RWPE1 (cell line): ENCODE results near the gene TRPC1.
"Not testable (repeated sequence)": the region's sequence is repeated elsewhere in the genome, so short reads cannot be mapped to it uniquely, and the experiment has no call there.

Experiments used
- CTCF ChIA-PET: fragments of 350-600 bp; sonication (Branson Sonifier 250); formaldehyde crosslinking; extraction: SDS; loops from one replicate; lab custom pipeline; 2021; lab: Yijun Ruan, JAX
- POLR2A ChIA-PET: fragments of 400-600 bp; formaldehyde crosslinking; extraction: SDS; loops from one replicate; lab custom pipeline; 2020; ENCODE audit warnings: antibody characterized with exemption; ENCODE audit not compliant: low non-redundant PET; lab: Yijun Ruan, JAX
- DNase-seq: peaks from one replicate; pipeline ENCODE4 v3.0.0; 2012; ENCODE audit warnings: low spot score
- H3K27ac ChIP-seq: fragments of 450-650 bp; 2 replicates; pipeline ENCODE4 v1.5.1; 2017
- CTCF ChIP-seq: fragments of 450-650 bp; conservative IDR thresholded peaks from 2 replicates; pipeline ENCODE4 v1.5.1; 2017; ENCODE audit warnings: low read depth, mild to moderate bottlenecking

TRPC1 gene

DNA sequence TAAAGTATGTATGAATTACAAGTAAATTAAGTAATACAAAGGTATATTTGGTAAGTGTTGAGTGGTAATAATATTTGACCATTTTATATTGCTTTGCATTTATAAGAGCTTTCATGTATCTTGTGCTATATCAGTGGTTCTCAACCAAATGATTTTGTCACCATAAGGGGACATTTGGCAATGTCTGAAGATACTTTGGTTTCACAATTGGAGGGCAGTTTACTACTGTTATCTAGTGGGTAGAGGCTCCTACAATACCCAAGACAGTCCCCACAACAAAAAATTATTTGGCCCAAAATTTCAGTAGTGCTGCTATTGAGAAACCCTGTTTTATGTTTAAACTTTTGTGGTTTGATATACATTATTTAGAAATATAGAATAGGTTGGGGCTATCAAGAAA is 14.6 kb downstream of the TRPC1 start:
- ChIA-PET POLR2A (no interaction called here), CTCF (no interaction called here)
- DNase-seq = no peak
- TF ChIP-seq CTCF = no peak
- no peak overlapping the region for H3K27ac ChIP-seq

GRCh38 chr3:142746646-142747045 is 22.8 kb downstream of the TRPC1 start:
- POLR2A ChIA-PET = interaction anchor here (0.7 kb wide), 1 partner anchor 25 kb away, joined by 3 read pairs; no protein-coding TSS in a partner anchor
- TF ChIP-seq CTCF = no peak
- DNase-seq = no peak
- CTCF ChIA-PET = no interaction called here
- H3K27ac ChIP-seq = no peak overlapping the region

DNA sequence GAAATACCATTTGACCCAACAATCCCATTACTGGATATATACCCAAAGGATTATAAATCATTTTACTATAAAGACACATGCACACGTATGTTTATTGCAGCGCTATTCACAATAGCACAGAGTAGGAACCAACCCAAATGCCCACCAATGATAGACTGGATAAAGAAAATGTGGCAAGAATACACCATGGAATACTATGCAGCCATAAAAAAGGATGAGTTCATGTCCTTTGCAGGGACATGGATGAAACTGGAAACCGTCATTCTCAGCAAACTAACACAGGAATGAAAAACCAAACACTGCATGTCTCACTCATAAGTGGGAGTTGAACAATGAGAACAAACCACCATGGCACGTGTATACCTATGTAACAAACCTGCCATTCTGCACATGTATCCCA is 26.7 kb downstream of the TRPC1 start:
- H3K27ac ChIP-seq, POLR2A ChIA-PET, DNase-seq, CTCF ChIA-PET: not testable (repeated sequence)

GRCh38 chr3:142752605-142753004 is 28.8 kb downstream of the TRPC1 start:
- CTCF ChIA-PET, H3K27ac ChIP-seq, DNase-seq, POLR2A ChIA-PET: not testable (repeated sequence)

DNA sequence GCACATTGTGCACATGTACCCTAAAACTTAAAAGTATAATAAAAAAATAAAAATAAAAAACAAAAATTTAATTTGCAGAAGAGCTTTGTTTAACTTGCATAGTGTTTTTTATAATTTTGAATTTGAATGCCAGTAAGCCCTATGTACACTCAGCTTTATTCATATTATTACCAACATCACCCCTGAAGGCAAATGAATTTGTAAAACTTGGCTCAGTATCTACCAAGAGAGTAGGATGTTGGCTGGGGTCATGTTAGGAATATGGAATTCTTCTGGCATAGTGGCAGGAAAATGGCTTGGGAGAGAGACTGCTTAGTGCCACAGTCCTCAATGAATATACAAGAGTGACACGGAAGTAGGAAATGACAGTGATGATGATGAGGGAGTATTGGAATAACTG is 30.7 kb downstream of the TRPC1 start:
- no peak for TF ChIP-seq CTCF
- no peak overlapping the region for H3K27ac ChIP-seq
- ChIA-PET POLR2A (no interaction called here), CTCF (interaction anchor here (0.6 kb wide), 1 partner anchor 149 kb away, joined by 5 read pairs; no protein-coding TSS in a partner anchor)
- no peak for DNase-seq

GRCh38 chr3:142768338-142768737 is 44.5 kb downstream of the TRPC1 start:
- CTCF ChIA-PET = interaction anchor here (1.0 kb wide), 1 partner anchor 788 kb away, joined by 8 read pairs; no protein-coding TSS in a partner anchor
- POLR2A ChIA-PET = no interaction called here

DNA sequence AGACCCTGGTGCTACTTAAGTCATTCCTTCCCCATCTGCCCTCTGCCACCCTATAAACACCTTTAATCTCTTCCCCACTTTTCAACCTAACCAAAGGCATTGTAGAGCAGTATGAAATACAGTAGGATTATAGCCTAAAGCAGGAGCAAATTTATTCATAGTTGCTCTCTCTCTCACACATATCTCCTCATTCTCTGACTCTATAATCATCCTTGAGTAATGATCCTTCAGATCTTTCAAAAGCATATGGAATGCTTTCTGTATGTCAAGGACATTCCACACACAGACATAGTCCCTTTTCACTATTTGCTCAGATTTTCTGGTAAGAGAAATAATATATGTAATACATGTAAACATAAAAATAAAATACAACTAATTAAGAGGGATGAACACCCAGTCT is 54.1 kb downstream of the TRPC1 start:
- no peak for DNase-seq
- no peak for TF ChIP-seq CTCF
- CTCF ChIA-PET = no interaction called here
- no peak overlapping the region for H3K27ac ChIP-seq
- POLR2A ChIA-PET = no interaction called here

More at GRCh38 chr3:142768338-142768737, 44.5 kb downstream of the TRPC1 start:
- no peak overlapping the region for H3K27ac ChIP-seq
- DNase-seq = no peak
- TF ChIP-seq CTCF = no peak

DNA sequence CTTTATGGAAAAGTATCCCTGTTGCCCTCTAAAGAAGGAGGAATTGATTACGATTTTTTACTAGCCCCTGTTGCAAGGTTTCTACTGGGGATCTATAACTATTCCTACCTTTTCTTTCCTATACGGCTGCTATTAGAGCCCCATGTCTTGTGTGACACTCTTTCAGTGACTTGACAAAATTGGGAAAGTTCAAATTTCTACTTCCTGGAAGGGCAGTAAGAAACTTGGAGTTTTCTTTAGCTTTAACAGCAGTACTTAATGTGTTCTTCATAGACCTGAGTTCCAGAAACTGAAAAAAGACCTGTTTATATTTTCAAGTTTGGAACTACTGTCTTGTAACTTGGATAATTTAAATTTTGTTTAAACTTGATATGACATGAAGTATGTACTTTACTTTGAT is 54.7 kb downstream of the TRPC1 start:
- POLR2A ChIA-PET = no interaction called here

More for the DNA sequence above, 54.7 kb downstream of the TRPC1 start:
- CTCF ChIA-PET = no interaction called here
- no peak for TF ChIP-seq CTCF
- DNase-seq = no peak
- H3K27ac ChIP-seq = no peak overlapping the region
